Upper lobe of left lung (tissue), 4 donors: ENCODE measurements around the gene S1PR4.
"Not testable (repeated sequence)": the region's sequence is repeated elsewhere in the genome, so short reads cannot be mapped to it uniquely, and the experiment has no call there.

Experiments used
- EP300 ChIP-seq, 4 donors: sonication (generic); formaldehyde crosslinking; IDR thresholded peaks; one replicate each; pipeline ENCODE4 v1.5.1; 2017; ENCODE audit warnings: antibody characterized with exemption in 4 of 4, control low read depth in 2 of 4
- TF ChIP-seq, protein P1 (sequence below), 6 experiments: fragments of 450-650 bp in 4 of 6; fragments of 200-600 bp in 2 of 6; sonication (generic) in 2 of 6; IDR thresholded peaks; one replicate each; pipeline ENCODE4 v1.5.1; 2016 to 2019; ENCODE audit warnings: antibody characterized with exemption in 6 of 6

DNA sequence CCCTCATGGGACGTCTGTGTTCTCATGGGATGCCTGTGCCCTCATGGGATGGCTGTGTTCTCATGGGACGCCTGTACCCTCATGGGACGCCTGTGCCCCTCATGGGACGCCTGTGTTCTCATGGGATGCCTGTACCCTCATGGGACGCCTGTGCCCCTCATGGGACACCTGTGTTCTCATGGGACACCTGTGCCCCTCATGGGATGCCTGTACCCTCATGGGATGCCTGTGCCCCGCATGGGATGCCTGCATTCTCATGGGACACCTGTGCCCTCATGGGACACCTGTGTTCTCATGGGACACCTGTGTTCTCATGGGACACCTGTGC is 5.9 kb upstream of the S1PR4 start:
- TF ChIP-seq, protein P1, sequence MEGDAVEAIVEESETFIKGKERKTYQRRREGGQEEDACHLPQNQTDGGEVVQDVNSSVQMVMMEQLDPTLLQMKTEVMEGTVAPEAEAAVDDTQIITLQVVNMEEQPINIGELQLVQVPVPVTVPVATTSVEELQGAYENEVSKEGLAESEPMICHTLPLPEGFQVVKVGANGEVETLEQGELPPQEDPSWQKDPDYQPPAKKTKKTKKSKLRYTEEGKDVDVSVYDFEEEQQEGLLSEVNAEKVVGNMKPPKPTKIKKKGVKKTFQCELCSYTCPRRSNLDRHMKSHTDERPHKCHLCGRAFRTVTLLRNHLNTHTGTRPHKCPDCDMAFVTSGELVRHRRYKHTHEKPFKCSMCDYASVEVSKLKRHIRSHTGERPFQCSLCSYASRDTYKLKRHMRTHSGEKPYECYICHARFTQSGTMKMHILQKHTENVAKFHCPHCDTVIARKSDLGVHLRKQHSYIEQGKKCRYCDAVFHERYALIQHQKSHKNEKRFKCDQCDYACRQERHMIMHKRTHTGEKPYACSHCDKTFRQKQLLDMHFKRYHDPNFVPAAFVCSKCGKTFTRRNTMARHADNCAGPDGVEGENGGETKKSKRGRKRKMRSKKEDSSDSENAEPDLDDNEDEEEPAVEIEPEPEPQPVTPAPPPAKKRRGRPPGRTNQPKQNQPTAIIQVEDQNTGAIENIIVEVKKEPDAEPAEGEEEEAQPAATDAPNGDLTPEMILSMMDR (IDR thresholded peaks at IDR 0.05): not testable (repeated sequence)
- TF ChIP-seq EP300 (IDR thresholded peaks at IDR 0.05): not testable (repeated sequence)
